ENCODE data around the gene PPP1R12A.

DNA sequence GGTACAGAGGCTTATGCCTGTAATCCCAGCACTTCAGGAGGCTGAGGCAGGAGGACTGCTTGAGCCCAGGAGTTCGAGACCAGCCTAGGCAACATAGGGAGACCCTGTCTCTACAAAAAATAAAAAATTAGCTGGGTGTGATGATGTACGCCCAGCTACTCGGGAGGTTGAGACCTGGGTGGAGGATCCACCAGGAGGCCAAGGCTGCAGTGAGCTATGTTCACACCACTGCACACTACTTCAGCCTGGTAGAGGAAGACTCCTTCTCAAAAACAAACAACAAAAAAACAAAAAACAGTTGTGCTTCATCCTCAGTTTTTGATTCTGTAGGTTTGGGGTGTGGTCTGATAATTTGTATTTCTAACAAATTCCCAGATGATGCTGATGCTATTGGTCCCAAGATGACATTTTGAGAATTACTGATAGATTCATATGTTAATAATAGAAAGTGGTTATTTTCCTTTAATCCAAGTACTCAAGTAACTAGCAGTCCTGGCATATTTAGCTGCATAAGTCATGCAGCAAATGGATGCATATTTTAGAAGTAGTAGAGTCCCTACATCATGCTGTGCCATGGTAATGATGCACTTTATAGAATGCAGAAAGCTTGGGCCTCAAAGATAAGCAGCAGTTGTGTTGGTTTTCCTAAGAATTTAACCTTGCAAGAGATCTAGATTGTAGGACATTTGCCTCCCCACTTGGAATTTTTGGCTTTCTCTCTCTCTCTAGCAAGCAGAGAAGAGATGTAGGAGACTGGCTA, 168.0 kb downstream of the PPP1R12A start:
- no peak for TF ChIP-seq CTCF (IDR thresholded peaks at IDR 0.05; ENCODE audit: low read depth, low read length)
- no peak for TF ChIP-seq POLR2A (IDR thresholded peaks at IDR 0.05; ENCODE audit: extremely low read depth, insufficient read length)
- TF ChIP-seq, protein P1, sequence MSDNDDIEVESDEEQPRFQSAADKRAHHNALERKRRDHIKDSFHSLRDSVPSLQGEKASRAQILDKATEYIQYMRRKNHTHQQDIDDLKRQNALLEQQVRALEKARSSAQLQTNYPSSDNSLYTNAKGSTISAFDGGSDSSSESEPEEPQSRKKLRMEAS (IDR thresholded peaks at IDR 0.05; ENCODE audit: low read depth, low read length), result no peak
- no peak for TF ChIP-seq MYC (IDR thresholded peaks at IDR 0.05; ENCODE audit: low read depth, low read length)
